Measurements from ENCODE around the gene AMBP.

AMBP gene

GRCh38 chr9:114059047-114059803, 18.9 kb downstream of the AMBP start:
- Histone ChIP-seq H3K36me3 (replicated peaks) (no peaks in the 10 kb centered on the region), H3K27me3 (replicated peaks) (peaks cover 2% of the 10 kb centered on the region), H3K4me3 (ENCODE audit: low read depth, low read length) (no peak overlapping the region), H3K27ac (no peak overlapping the region)
- in situ Hi-C loops (cut with HindIII; ENCODE audit: low pct_ligation_motif_present, low sequenced_read_pairs) = no loop called here
- TF ChIP-seq CTCF (IDR thresholded peaks at IDR 0.05; ENCODE audit: low read depth, low read length, missing control alignments) = no peak
- DNase-seq = no peak

GRCh38 chr9:114058688-114059046, 19.4 kb downstream of the AMBP start:
- no peak for DNase-seq
- in situ Hi-C loops (cut with HindIII; ENCODE audit: low pct_ligation_motif_present, low sequenced_read_pairs) = no loop called here
- Histone ChIP-seq H3K36me3 (replicated peaks) (no peaks in the 10 kb centered on the region), H3K27ac (no peak overlapping the region), H3K27me3 (replicated peaks) (no peaks in the 10 kb centered on the region), H3K4me3 (ENCODE audit: low read depth, low read length) (no peak overlapping the region)
- no peak for TF ChIP-seq CTCF (IDR thresholded peaks at IDR 0.05; ENCODE audit: low read depth, low read length, missing control alignments)

GRCh38 chr9:114057161-114057885, 20.8 kb downstream of the AMBP start:
- no peak for DNase-seq
- Histone ChIP-seq H3K27ac (no peak overlapping the region), H3K27me3 (replicated peaks) (no peaks in the 10 kb centered on the region), H3K36me3 (replicated peaks) (no peaks in the 10 kb centered on the region), H3K4me3 (ENCODE audit: low read depth, low read length) (no peak overlapping the region)
- TF ChIP-seq CTCF (IDR thresholded peaks at IDR 0.05; ENCODE audit: low read depth, low read length, missing control alignments) = no peak
- in situ Hi-C loops (cut with HindIII; ENCODE audit: low pct_ligation_motif_present, low sequenced_read_pairs) = no loop called here

- in situ Hi-C loops (cut with HindIII; ENCODE audit: low pct_ligation_motif_present, low sequenced_read_pairs) = no loop called here
- no peak for DNase-seq
- Histone ChIP-seq H3K27ac (no peak overlapping the region), H3K4me3 (ENCODE audit: low read depth, low read length) (no peak overlapping the region), H3K36me3 (replicated peaks) (no peaks in the 10 kb centered on the region), H3K27me3 (replicated peaks) (no peaks in the 10 kb centered on the region)
- no peak for TF ChIP-seq CTCF (IDR thresholded peaks at IDR 0.05; ENCODE audit: low read depth, low read length, missing control alignments)
These were observed 21.6 kb downstream of the AMBP start for GRCh38 chr9:114056527-114056926.

GRCh38 chr9:114055894-114056293, 22.2 kb downstream of the AMBP start:
- Histone ChIP-seq H3K27ac (no peak overlapping the region), H3K36me3 (replicated peaks) (no peaks in the 10 kb centered on the region), H3K4me3 (ENCODE audit: low read depth, low read length) (no peak overlapping the region), H3K27me3 (replicated peaks) (no peaks in the 10 kb centered on the region)
- in situ Hi-C loops (cut with HindIII; ENCODE audit: low pct_ligation_motif_present, low sequenced_read_pairs) = no loop called here
- no peak for TF ChIP-seq CTCF (IDR thresholded peaks at IDR 0.05; ENCODE audit: low read depth, low read length, missing control alignments)
- DNase-seq = no peak

All from brain microvascular endothelial cell (primary cell).